SK-N-SH (cell line): Measurements from ENCODE around the gene KRTAP4-3. TPM values are rescaled to one million over a fixed set of nuclear protein-coding genes. Genes with fewer than 3 reads are reported as not detected.

ENCODE experiments used
- CTCF ChIA-PET: fragments of 300-600, 350-600 bp; formaldehyde crosslinking; extraction: SDS; loops from one replicate; lab custom pipeline; 2021; lab: Yijun Ruan, JAX
- POLR2A ChIA-PET: fragments of 350-600 bp; sonication (Branson Sonifier 250); formaldehyde crosslinking; extraction: SDS; loops from one replicate; lab custom pipeline; 2020; ENCODE audit warnings: antibody characterized with exemption, inconsistent platforms; lab: Yijun Ruan, JAX
- DNase-seq: peaks from one replicate; pipeline ENCODE4 v3.0.0; 2012
- H2AFZ ChIP-seq: fragments of 200-600 bp; sonication (generic); 2 replicates; pipeline ENCODE4 v1.8.1; 2016; ENCODE audit warnings: antibody characterized with exemption, mild to moderate bottlenecking, low read depth
- H3F3A ChIP-seq: fragments of 200-600 bp; sonication (generic); replicated peaks from 2 replicates; pipeline ENCODE3; 2016; ENCODE audit warnings: antibody characterized with exemption, mild to moderate bottlenecking; ENCODE audit not compliant: insufficient read depth
- H3K27ac ChIP-seq, 2 experiments: fragments of 200-500 bp in 1 of 2; fragments of 200-600 bp in 1 of 2; sonication (Bioruptor generic) in 1 of 2; sonication (generic), shearing (Covaris generic) in 1 of 2; 2 replicates each; pipeline versions ENCODE4 v1.5.1 to v1.6.1; 2014 to 2016; ENCODE audit warnings: low read depth in 2 of 2, inconsistent platforms in 1 of 2, low read length in 1 of 2, mild to moderate bottlenecking in 1 of 2, mixed read lengths in 1 of 2
- H3K27me3 ChIP-seq: fragments of 200-600 bp; sonication (generic), shearing (Covaris generic); 2 replicates; pipeline ENCODE4 v1.6.1; 2016; ENCODE audit warnings: mixed run types; ENCODE audit not compliant: insufficient read depth
- H3K36me3 ChIP-seq, 2 experiments: fragments of 200-500 bp in 1 of 2; fragments of 200-600 bp in 1 of 2; sonication (Bioruptor generic) in 1 of 2; sonication (generic) in 1 of 2; replicated peaks in 1 of 2; 2 replicates each; pipeline versions ENCODE3 to v1.5.1; 2014 to 2016; ENCODE audit warnings: low read length in 1 of 2, mild to moderate bottlenecking in 1 of 2; ENCODE audit not compliant: insufficient read depth in 2 of 2, control insufficient read depth in 1 of 2
- H3K4me1 ChIP-seq, 2 experiments: fragments of 200-500 bp in 1 of 2; fragments of 200-600 bp in 1 of 2; sonication (Bioruptor generic) in 1 of 2; sonication (generic), shearing (Covaris generic) in 1 of 2; 2 replicates each; pipeline versions ENCODE4 v1.5.1 to v1.6.1; 2014 to 2016; ENCODE audit warnings: low read depth in 1 of 2, low read length in 1 of 2, mixed run types in 1 of 2; ENCODE audit not compliant: insufficient read depth in 2 of 2, control insufficient read depth in 1 of 2
- H3K4me2 ChIP-seq: fragments of 200-600 bp; sonication (generic), shearing (Covaris generic); 2 replicates; pipeline ENCODE4 v1.6.1; 2017; ENCODE audit warnings: mixed run types
- H3K4me3 ChIP-seq, 2 experiments: fragments of 200-500 bp in 1 of 2; fragments of 200-600 bp in 1 of 2; sonication (Bioruptor generic) in 1 of 2; sonication (generic), shearing (Covaris generic) in 1 of 2; 2 replicates each; pipeline versions ENCODE4 v1.5.1 to v1.8.1; 2014 to 2016; ENCODE audit warnings: low read depth in 2 of 2, inconsistent platforms in 1 of 2, low read length in 1 of 2, mild to moderate bottlenecking in 1 of 2, mixed read lengths in 1 of 2, moderate library complexity in 1 of 2
- H3K79me2 ChIP-seq: fragments of 200-600 bp; sonication (generic); 2 replicates; pipeline ENCODE4 v1.8.1; 2017; ENCODE audit warnings: mild to moderate bottlenecking; ENCODE audit not compliant: insufficient read depth
- H3K9ac ChIP-seq: fragments of 200-600 bp; sonication (generic); 2 replicates; pipeline ENCODE4 v1.6.1; 2017; ENCODE audit warnings: mixed run types
- H3K9me2 ChIP-seq: fragments of 200-600 bp; sonication (generic); 2 replicates; pipeline ENCODE4 v1.6.1; 2017; ENCODE audit warnings: mixed run types
- H3K9me3 ChIP-seq: fragments of 200-600 bp; sonication (generic); 2 replicates; pipeline ENCODE4 v1.6.1; 2017; ENCODE audit warnings: mixed run types, mild to moderate bottlenecking, moderate library complexity
- H4K20me1 ChIP-seq: fragments of 200-600 bp; sonication (generic); 2 replicates; pipeline ENCODE4 v1.6.1; 2017; ENCODE audit warnings: mild to moderate bottlenecking, mixed run types; ENCODE audit not compliant: insufficient read depth
- EZH2phosphoT487 ChIP-seq: fragments of 200-600 bp; sonication (generic); IDR thresholded peaks from 2 replicates; pipeline ENCODE4 v1.6.1; 2017; ENCODE audit warnings: low read depth, mixed run types, mild to moderate bottlenecking, antibody characterized with exemption, moderate library complexity, borderline replicate concordance
- FOSL2 ChIP-seq: IDR thresholded peaks from 2 replicates; pipeline ENCODE4 v1.4.0; 2012; ENCODE audit warnings: low read depth, mild to moderate bottlenecking, moderate library complexity, borderline replicate concordance
- FOXM1 ChIP-seq: IDR thresholded peaks from 2 replicates; pipeline ENCODE4 v1.4.0; 2012; ENCODE audit warnings: low read depth, mild to moderate bottlenecking
- GABPA ChIP-seq: IDR thresholded peaks from 2 replicates; pipeline ENCODE4 v1.4.0; 2012; ENCODE audit warnings: low read depth, mild to moderate bottlenecking
- MEF2A ChIP-seq: IDR thresholded peaks from 2 replicates; pipeline ENCODE4 v1.4.0; 2012; ENCODE audit warnings: low read depth, borderline replicate concordance
- NFIC ChIP-seq: IDR thresholded peaks from 2 replicates; pipeline ENCODE4 v1.4.0; 2012; ENCODE audit warnings: borderline replicate concordance
- NRF1 ChIP-seq: IDR thresholded peaks from 2 replicates; pipeline ENCODE4 v1.6.1; 2012; ENCODE audit warnings: low read depth, mild to moderate bottlenecking, low read length
- RAD21 ChIP-seq: IDR thresholded peaks from 2 replicates; pipeline ENCODE4 v1.6.1; 2012; ENCODE audit warnings: mild to moderate bottlenecking, low read length
- RCOR1 ChIP-seq: fragments of 150-350 bp; IDR thresholded peaks from 2 replicates; pipeline ENCODE4 v1.6.1; 2017; ENCODE audit warnings: antibody characterized with exemption, low read length
- RXRA ChIP-seq: IDR thresholded peaks from 2 replicates; pipeline ENCODE4 v1.4.0; 2012; ENCODE audit warnings: low read depth, mild to moderate bottlenecking, borderline replicate concordance
- SIN3A ChIP-seq: IDR thresholded peaks from 2 replicates; pipeline ENCODE4 v1.6.1; 2012; ENCODE audit warnings: low read depth, mild to moderate bottlenecking, low read length, moderate library complexity, borderline replicate concordance
- SMC3 ChIP-seq: IDR thresholded peaks from 2 replicates; pipeline ENCODE4 v1.6.1; 2012; ENCODE audit warnings: low read depth, low read length, improper control_type of control experiment
- TCF12 ChIP-seq: IDR thresholded peaks from 2 replicates; pipeline ENCODE4 v1.4.0; 2012
- YY1 ChIP-seq: IDR thresholded peaks from 2 replicates; pipeline ENCODE4 v1.4.0; 2012; ENCODE audit warnings: low read depth, mild to moderate bottlenecking
- WGBS: methylation state at CpG from one replicate; pipeline ENCODE4 v1.1.6; 2017; ENCODE audit warnings: low lambda C conversion rate; 5-methylcytosine and 5-hydroxymethylcytosine counted together
- polyA plus RNA-seq, 3 experiments: library from polyadenylated mRNA; depleted of rRNA; stranded (reverse); fragments of >200 nt; gene quantifications; 2 replicates each; pipeline ENCODE4 v1.2.3, GENCODE V29; 2012
- TF ChIP-seq, protein P1 (sequence below): fragments of 150-350 bp; IDR thresholded peaks from 2 replicates; pipeline ENCODE4 v1.6.1; 2017; ENCODE audit warnings: antibody characterized with exemption, low read length, low read depth, borderline replicate concordance
- TF ChIP-seq, protein P2 (sequence below): IDR thresholded peaks from 2 replicates; pipeline ENCODE4; 2012

The KRTAP4-3 gene
- polyA plus RNA-seq, 1 of the 3 experiments (the other 2 are of a cell fraction) = not detected

DNA sequence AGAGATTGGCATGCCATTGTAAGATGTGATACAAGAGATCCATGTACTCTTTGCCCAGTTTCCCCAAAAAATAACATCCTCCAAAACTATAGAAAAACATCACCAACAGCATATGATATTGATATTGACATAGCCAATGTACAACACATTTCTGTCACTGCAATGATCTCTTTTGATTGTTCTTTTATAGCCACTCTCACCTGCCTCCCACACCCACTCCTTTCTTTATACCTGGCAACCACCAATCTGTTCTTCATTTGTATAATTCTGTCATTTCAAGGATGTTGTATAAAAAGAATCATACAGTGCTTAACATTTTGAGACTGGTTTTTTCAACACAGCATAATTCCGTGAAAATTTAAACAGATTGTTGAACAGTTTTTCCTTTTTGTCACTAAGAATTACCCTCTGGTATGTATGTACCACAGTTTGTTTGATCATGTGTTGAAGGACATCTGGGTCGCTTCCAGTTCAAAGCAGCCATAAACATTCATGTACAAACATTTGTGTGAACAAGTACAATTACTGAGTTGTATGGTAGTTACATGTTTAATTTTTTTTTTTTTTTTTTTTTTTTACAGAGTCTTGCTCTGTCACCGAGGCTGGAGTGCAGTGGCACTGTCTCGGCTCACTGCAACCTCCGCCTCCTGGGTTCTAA lies 31.5 kb upstream of the KRTAP4-3 start:
- no peak for TF ChIP-seq NRF1
- no peak for TF ChIP-seq RCOR1
- Histone ChIP-seq H3K4me2 (no peak overlapping the region), H3K4me3 (no peak overlapping the region), H3F3A (no peaks in the 10 kb centered on the region), H4K20me1 (no peaks in the 10 kb centered on the region), H3K27me3 (no peaks in the 10 kb centered on the region), H3K4me1 (no peaks in the 10 kb centered on the region), H3K27ac (no peak overlapping the region), H3K9me2 (no peaks in the 10 kb centered on the region), H3K79me2 (no peaks in the 10 kb centered on the region), H2AFZ (no peak overlapping the region), H3K9ac (no peak overlapping the region), H3K9me3 (no peaks in the 10 kb centered on the region), H3K36me3 (no peaks in the 10 kb centered on the region)
- ChIA-PET CTCF (no interaction called here), POLR2A (no interaction called here)
- no peak for DNase-seq
- 24% methylated on average over 4 of the region's 5 CpGs for WGBS

DNA sequence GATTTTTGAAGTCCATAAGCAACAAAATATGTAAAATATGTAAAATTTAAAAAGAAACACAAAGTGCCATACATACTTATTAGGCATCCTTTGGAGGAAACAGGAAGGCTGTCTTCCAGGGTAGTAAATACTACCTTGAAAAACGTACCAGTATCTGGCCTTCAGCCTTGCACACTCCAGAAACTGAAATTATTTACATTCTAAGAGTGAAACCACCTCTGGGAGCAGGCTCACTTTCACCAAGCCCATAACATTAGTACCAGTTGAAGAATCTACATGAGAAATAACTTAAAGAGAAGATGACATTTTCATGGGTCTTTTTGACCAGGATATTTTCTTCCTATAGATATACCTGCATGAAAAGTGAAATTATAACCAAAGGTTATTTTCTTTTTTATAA lies 28.0 kb upstream of the KRTAP4-3 start:
- Histone ChIP-seq H3K36me3 (no peaks in the 10 kb centered on the region), H3K79me2 (no peaks in the 10 kb centered on the region)
- no peak for TF ChIP-seq YY1
- TF ChIP-seq RXRA = no peak
- TF ChIP-seq FOSL2 = no peak
- no peak for TF ChIP-seq EZH2phosphoT487
- TF ChIP-seq, protein P1, sequence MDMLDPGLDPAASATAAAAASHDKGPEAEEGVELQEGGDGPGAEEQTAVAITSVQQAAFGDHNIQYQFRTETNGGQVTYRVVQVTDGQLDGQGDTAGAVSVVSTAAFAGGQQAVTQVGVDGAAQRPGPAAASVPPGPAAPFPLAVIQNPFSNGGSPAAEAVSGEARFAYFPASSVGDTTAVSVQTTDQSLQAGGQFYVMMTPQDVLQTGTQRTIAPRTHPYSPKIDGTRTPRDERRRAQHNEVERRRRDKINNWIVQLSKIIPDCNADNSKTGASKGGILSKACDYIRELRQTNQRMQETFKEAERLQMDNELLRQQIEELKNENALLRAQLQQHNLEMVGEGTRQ = no peak
- TF ChIP-seq GABPA = no peak
- no peak for TF ChIP-seq MEF2A
- TF ChIP-seq RAD21 = no peak
- TF ChIP-seq FOXM1 = no peak
- TF ChIP-seq, protein P2, sequence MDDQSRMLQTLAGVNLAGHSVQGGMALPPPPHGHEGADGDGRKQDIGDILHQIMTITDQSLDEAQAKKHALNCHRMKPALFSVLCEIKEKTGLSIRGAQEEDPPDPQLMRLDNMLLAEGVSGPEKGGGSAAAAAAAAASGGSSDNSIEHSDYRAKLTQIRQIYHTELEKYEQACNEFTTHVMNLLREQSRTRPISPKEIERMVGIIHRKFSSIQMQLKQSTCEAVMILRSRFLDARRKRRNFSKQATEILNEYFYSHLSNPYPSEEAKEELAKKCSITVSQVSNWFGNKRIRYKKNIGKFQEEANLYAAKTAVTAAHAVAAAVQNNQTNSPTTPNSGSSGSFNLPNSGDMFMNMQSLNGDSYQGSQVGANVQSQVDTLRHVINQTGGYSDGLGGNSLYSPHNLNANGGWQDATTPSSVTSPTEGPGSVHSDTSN = no peak
- no peak for TF ChIP-seq TCF12
- TF ChIP-seq SMC3 = no peak
- no peak for TF ChIP-seq SIN3A
- no peak for TF ChIP-seq NFIC
- TF ChIP-seq, all 33 proteins: peak for 0
- H3F3A ChIP-seq = no peaks in the 10 kb centered on the region
- no peak overlapping the region for H2AFZ ChIP-seq
- no peaks in the 10 kb centered on the region for H3K9me3 ChIP-seq
- no peaks in the 10 kb centered on the region for H3K9me2 ChIP-seq
- H3K4me3 ChIP-seq = no peak overlapping the region
- H4K20me1 ChIP-seq = no peaks in the 10 kb centered on the region
- no peak overlapping the region for H3K9ac ChIP-seq
- CTCF ChIA-PET = no interaction called here
- POLR2A ChIA-PET = no interaction called here
- no peak overlapping the region for H3K4me2 ChIP-seq
- no peak for DNase-seq
- no peaks in the 10 kb centered on the region for H3K4me1 ChIP-seq
- WGBS = 8% methylated on average over 1 of the region's 1 CpG
- H3K27me3 ChIP-seq = no peaks in the 10 kb centered on the region; the same call in 1 of the 2 replicates
- H3K27ac ChIP-seq = no peak overlapping the region
